Measurements from ENCODE around the gene RAD51AP1. TPM values are rescaled to one million over a fixed set of nuclear protein-coding genes. Genes with fewer than 3 reads are reported as not detected.

RAD51AP1 gene
- total and polyA plus RNA-seq, 7 experiments from 2014 or later: 0.13 to 37.6 (median 1.2) TPM

DNA sequence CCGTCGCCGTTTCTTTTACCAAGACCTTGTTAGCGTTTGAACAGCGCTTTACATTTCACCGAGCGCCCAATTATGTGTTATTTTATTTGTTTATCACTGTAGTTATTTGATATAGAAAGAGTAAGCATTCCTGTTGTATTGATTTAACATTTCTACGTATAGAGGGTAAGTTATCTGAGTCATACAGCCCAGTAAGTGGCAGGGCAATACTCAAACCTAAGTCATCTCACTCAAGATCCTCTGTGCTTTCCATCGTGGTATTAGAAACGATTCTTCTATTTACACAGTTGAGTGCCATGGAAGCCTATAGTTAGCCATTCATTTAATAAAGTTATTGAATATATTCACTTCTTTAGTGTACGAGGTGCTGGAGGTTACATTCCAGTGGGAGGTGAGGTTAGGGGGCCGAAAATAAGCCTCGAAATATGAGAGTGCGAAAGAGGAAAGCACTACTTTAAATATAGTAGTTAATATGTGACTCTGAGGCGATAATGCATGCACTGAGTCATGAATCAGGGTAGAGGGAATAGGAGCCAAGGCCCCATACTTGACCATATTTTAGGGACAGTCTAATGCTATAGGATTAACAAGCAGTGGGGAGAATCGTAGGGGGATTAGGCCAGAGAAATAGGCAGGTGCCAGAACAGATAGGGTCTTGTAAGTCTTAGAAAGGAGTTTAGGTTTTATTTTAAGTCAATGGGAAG lies 629 bp downstream of the RAD51AP1 start:
- Histone ChIP-seq H3K36me3 (ENCODE audit: control insufficient read depth in 2 of 3, insufficient read depth in 3 of 3, low read length in 3 of 3) (no peaks in the 10 kb centered on the region), H3K9me3 (ENCODE audit: control insufficient read depth in 2 of 3, low read length in 3 of 3) (no peaks in the 10 kb centered on the region), H3K4me1 (ENCODE audit: control insufficient read depth in 2 of 2, insufficient read depth in 2 of 2, low read length in 2 of 2) (peaks cover 11 to 13% of the 10 kb centered on the region in 2 donors), H3K27ac (ENCODE audit: low read depth, low read length) (peak overlapping the region; percentile 84), H3K27me3 (ENCODE audit: control insufficient read depth in 2 of 2, insufficient read depth in 2 of 2, low read length in 2 of 2) (no peaks in the 10 kb centered on the region), H3K4me3 (ENCODE audit: low read length) (peak overlapping the region; percentile 90)
- Mint-ChIP-seq H3K9me3 (peaks cover 0 to 6% (median 0%) of the 10 kb centered on the region in 11 donors), H3K27ac (peak overlapping the region; percentile 51 to 99 (median 97)), H3K36me3 (peaks cover 0 to 7% (median 0%) of the 10 kb centered on the region in 5 donors), H3K4me3 (peak overlapping the region; percentile 91 to 99 (median 96)), H3K4me1 (peaks cover 6 to 42% (median 32%) of the 10 kb centered on the region in 7 donors), H3K27me3 (no peaks in the 10 kb centered on the region)
- intact Hi-C loops (cut with micrococcal nuclease): loop anchor here (2.0 to 10.0 kb wide), 6 partner anchors 219 to 1745 kb away; partner anchors contain the start of genes CRACR2A (in 1 of the 2), FKBP4 (in 1 of the 2), TIGAR (in 1 of the 2) and TULP3 (in 1 of the 2)
- CTCF ChIA-PET: no interaction called here
- POLR2A ChIA-PET: interaction anchor here (0.8 kb wide), 1 partner anchor 13 kb away, joined by 3 read pairs; no protein-coding TSS in a partner anchor
- no peak for ATAC-seq
- no peak for DNase-seq

DNA sequence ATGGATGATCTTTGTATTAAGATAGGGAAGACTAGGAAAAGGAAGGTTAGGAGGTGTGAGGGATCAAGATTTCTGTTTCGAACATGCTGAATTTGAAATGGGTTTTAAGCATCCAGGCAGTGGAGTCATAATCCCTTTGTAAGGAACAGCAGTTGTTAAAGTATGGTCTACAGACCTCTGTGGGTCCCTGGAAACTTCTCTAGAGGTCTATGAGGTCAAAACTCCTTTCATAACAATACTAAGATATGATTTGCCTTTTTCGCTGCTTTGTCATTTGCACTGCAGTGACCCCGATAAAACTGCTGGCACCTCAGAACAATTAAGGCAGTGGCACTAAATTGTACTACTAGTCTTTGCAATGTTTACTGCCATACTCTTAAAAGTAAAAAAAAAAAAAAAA lies 1.5 kb downstream of the RAD51AP1 start:
- Mint-ChIP-seq H3K4me3 (peak overlapping the region in 9 of 10 donors; percentile 0 to 99 (median 58)), H3K27me3 (no peaks in the 10 kb centered on the region)
- no peak overlapping the region for H3K27ac ChIP-seq (ENCODE audit: low read depth, low read length)

DNA sequence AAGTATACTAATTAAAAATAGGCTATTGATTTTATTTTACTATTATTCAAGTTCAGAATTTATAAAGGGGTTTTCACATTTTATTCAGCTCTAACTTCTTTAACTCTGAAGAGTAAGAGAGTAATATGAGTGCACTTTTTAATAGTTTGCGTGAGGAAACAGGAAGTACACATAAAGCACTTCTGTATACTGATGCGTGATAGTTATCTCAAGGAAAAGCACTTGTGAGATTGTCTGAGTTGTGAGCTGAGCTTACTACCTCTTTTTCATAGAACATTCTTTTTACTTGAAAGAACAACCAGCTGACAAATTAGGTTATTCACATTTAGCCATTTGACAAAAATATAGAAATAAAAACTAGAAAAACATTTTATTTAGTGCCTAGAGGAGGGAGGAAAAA lies 1.9 kb downstream of the RAD51AP1 start:
- DNase-seq (no peak), ATAC-seq (no peak)
- no peak overlapping the region for H3K27ac Mint-ChIP-seq
- H3K27me3 ChIP-seq (ENCODE audit: control insufficient read depth in 2 of 2, insufficient read depth in 2 of 2, low read length in 2 of 2): no peaks in the 10 kb centered on the region
- H3K4me1 ChIP-seq (ENCODE audit: control insufficient read depth in 2 of 2, insufficient read depth in 2 of 2, low read length in 2 of 2): peaks cover 11 to 13% of the 10 kb centered on the region in 2 donors
- intact Hi-C loops (cut with micrococcal nuclease): no loop called here
- H3K36me3 ChIP-seq (ENCODE audit: control insufficient read depth in 2 of 3, insufficient read depth in 3 of 3, low read length in 3 of 3): no peaks in the 10 kb centered on the region
- no peaks in the 10 kb centered on the region for H3K9me3 ChIP-seq (ENCODE audit: control insufficient read depth in 2 of 3, low read length in 3 of 3)
- no peak overlapping the region for H3K27ac ChIP-seq (ENCODE audit: low read depth, low read length)
- ChIA-PET CTCF (interaction anchor here (1.8 kb wide), 1 partner anchor 10 kb away, joined by 5 read pairs; no protein-coding TSS in a partner anchor), POLR2A (interaction anchor here (0.6 kb wide), 1 partner anchor 1346 kb away, joined by 4 read pairs; no protein-coding TSS in a partner anchor)
- no peak overlapping the region for H3K4me3 Mint-ChIP-seq
- H3K27me3 Mint-ChIP-seq: no peaks in the 10 kb centered on the region
- no peak overlapping the region for H3K4me3 ChIP-seq (ENCODE audit: low read length)
- peaks cover 0 to 13% (median 0%) of the 10 kb centered on the region in 5 donors for H3K36me3 Mint-ChIP-seq
- peaks cover 6 to 50% (median 32%) of the 10 kb centered on the region in 7 donors for H3K4me1 Mint-ChIP-seq
- H3K9me3 Mint-ChIP-seq: peaks cover 0 to 6% (median 0%) of the 10 kb centered on the region in 11 donors

More for the DNA sequence above, 1.5 kb downstream of the RAD51AP1 start:
- Histone ChIP-seq H3K27me3 (ENCODE audit: control insufficient read depth in 2 of 2, insufficient read depth in 2 of 2, low read length in 2 of 2) (no peaks in the 10 kb centered on the region), H3K4me3 (ENCODE audit: low read length) (no peak overlapping the region), H3K9me3 (ENCODE audit: control insufficient read depth in 2 of 3, low read length in 3 of 3) (no peaks in the 10 kb centered on the region), H3K36me3 (ENCODE audit: control insufficient read depth in 2 of 3, insufficient read depth in 3 of 3, low read length in 3 of 3) (no peaks in the 10 kb centered on the region), H3K4me1 (ENCODE audit: control insufficient read depth in 2 of 2, insufficient read depth in 2 of 2, low read length in 2 of 2) (peaks cover 11 to 13% of the 10 kb centered on the region in 2 donors)
- no peak for ATAC-seq
- DNase-seq: no peak
- H3K9me3 Mint-ChIP-seq: peaks cover 0 to 6% (median 0%) of the 10 kb centered on the region in 11 donors
- ChIA-PET POLR2A (interaction anchor here (0.6 kb wide), 1 partner anchor 1345 kb away, joined by 4 read pairs; no protein-coding TSS in a partner anchor), CTCF (interaction anchor here (1.8 kb wide), 1 partner anchor 9 kb away, joined by 5 read pairs; no protein-coding TSS in a partner anchor)
- H3K27ac Mint-ChIP-seq: peak overlapping the region in 1 of 9 donors; percentile 97
- peaks cover 6 to 49% (median 32%) of the 10 kb centered on the region in 7 donors for H3K4me1 Mint-ChIP-seq
- peaks cover 0 to 12% (median 0%) of the 10 kb centered on the region in 5 donors for H3K36me3 Mint-ChIP-seq
- intact Hi-C loops (cut with micrococcal nuclease): no loop called here

DNA sequence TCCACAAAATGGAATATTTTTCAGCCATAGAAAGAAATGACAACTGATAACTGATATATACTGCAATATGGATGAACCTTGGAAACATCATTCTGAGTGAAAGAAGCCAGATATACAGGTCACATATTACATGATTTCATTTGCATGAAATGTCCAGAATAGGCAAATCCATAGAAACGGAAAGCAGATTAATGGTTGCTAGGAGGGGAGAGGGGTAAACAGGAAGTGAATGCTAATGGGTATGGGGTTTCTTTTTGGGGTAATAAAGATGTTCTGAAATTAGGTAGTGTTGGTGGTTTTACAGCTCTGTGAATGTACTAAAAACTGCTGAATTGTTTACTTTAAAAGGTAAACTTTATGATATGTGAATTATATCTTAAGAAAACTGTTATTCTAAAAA lies 6.5 kb downstream of the RAD51AP1 start:
- Histone ChIP-seq H3K27me3 (ENCODE audit: control insufficient read depth in 2 of 2, insufficient read depth in 2 of 2, low read length in 2 of 2) (no peaks in the 10 kb centered on the region), H3K4me1 (ENCODE audit: control insufficient read depth in 2 of 2, insufficient read depth in 2 of 2, low read length in 2 of 2) (no peaks in the 10 kb centered on the region), H3K36me3 (ENCODE audit: control insufficient read depth in 2 of 3, insufficient read depth in 3 of 3, low read length in 3 of 3) (no peaks in the 10 kb centered on the region), H3K27ac (ENCODE audit: low read depth, low read length) (no peak overlapping the region), H3K4me3 (ENCODE audit: low read length) (no peak overlapping the region), H3K9me3 (ENCODE audit: control insufficient read depth in 2 of 3, low read length in 3 of 3) (no peaks in the 10 kb centered on the region)
- no peaks in the 10 kb centered on the region for H3K27me3 Mint-ChIP-seq
- no peaks in the 10 kb centered on the region for H3K9me3 Mint-ChIP-seq
- ChIA-PET POLR2A (no interaction called here), CTCF (no interaction called here)
- ATAC-seq (no peak), DNase-seq (no peak)
- H3K27ac Mint-ChIP-seq: peak overlapping the region in 1 of 9 donors; percentile 24
- H3K4me1 Mint-ChIP-seq: peaks cover 0 to 25% (median 0%) of the 10 kb centered on the region in 7 donors
- H3K4me3 Mint-ChIP-seq: no peak overlapping the region
- peaks cover 0 to 20% (median 0%) of the 10 kb centered on the region in 5 donors for H3K36me3 Mint-ChIP-seq
- intact Hi-C loops (cut with micrococcal nuclease): no loop called here

GRCh38 chr12:4552191-4552590 lies 13.5 kb downstream of the RAD51AP1 start:
- Mint-ChIP-seq H3K27ac (no peak overlapping the region), H3K9me3 (no peaks in the 10 kb centered on the region), H3K4me1 (peaks cover 0 to 3% (median 0%) of the 10 kb centered on the region in 7 donors), H3K27me3 (no peaks in the 10 kb centered on the region), H3K36me3 (peaks cover 0 to 15% (median 0%) of the 10 kb centered on the region in 5 donors), H3K4me3 (no peak overlapping the region)
- Histone ChIP-seq H3K27me3 (ENCODE audit: control insufficient read depth in 2 of 2, insufficient read depth in 2 of 2, low read length in 2 of 2) (no peaks in the 10 kb centered on the region), H3K9me3 (ENCODE audit: control insufficient read depth in 2 of 3, low read length in 3 of 3) (no peaks in the 10 kb centered on the region), H3K4me1 (ENCODE audit: control insufficient read depth in 2 of 2, insufficient read depth in 2 of 2, low read length in 2 of 2) (no peaks in the 10 kb centered on the region), H3K4me3 (ENCODE audit: low read length) (no peak overlapping the region), H3K27ac (ENCODE audit: low read depth, low read length) (no peak overlapping the region), H3K36me3 (ENCODE audit: control insufficient read depth in 2 of 3, insufficient read depth in 3 of 3, low read length in 3 of 3) (no peaks in the 10 kb centered on the region)
- ATAC-seq: no peak
- intact Hi-C loops (cut with micrococcal nuclease): no loop called here
- CTCF ChIA-PET: no interaction called here
- DNase-seq: no peak
- POLR2A ChIA-PET: no interaction called here

- Mint-ChIP-seq H3K27me3 (no peaks in the 10 kb centered on the region), H3K9me3 (no peaks in the 10 kb centered on the region), H3K4me1 (peaks cover 0 to 3% (median 0%) of the 10 kb centered on the region in 7 donors), H3K36me3 (peaks cover 0 to 12% (median 0%) of the 10 kb centered on the region in 5 donors), H3K27ac (no peak overlapping the region), H3K4me3 (no peak overlapping the region)
- intact Hi-C loops (cut with micrococcal nuclease): no loop called here
- ChIA-PET POLR2A (no interaction called here), CTCF (no interaction called here)
- DNase-seq (no peak), ATAC-seq (no peak)
- Histone ChIP-seq H3K9me3 (ENCODE audit: control insufficient read depth in 2 of 3, low read length in 3 of 3) (no peaks in the 10 kb centered on the region), H3K27ac (ENCODE audit: low read depth, low read length) (no peak overlapping the region), H3K4me1 (ENCODE audit: control insufficient read depth in 2 of 2, insufficient read depth in 2 of 2, low read length in 2 of 2) (no peaks in the 10 kb centered on the region), H3K27me3 (ENCODE audit: control insufficient read depth in 2 of 2, insufficient read depth in 2 of 2, low read length in 2 of 2) (no peaks in the 10 kb centered on the region), H3K36me3 (ENCODE audit: control insufficient read depth in 2 of 3, insufficient read depth in 3 of 3, low read length in 3 of 3) (no peaks in the 10 kb centered on the region), H3K4me3 (ENCODE audit: low read length) (no peak overlapping the region)
These were observed 15.3 kb downstream of the RAD51AP1 start for GRCh38 chr12:4553943-4554342.

Data from naive thymus-derived CD4-positive, alpha-beta T cell (primary cell).